ENCODE measurements around the gene PARD3.

Gene PARD3

GRCh38 chr10:34219753-34220548 lies 595.1 kb downstream of the PARD3 start:
- no peaks in the 10 kb centered on the region for H3K9me3 ChIP-seq (ENCODE audit: control insufficient read depth, low read length)
- H3K79me2 ChIP-seq, result no peaks in the 10 kb centered on the region
- H3K9ac ChIP-seq, result no peak overlapping the region
- no peak overlapping the region for H2AFZ ChIP-seq
- H3K27ac ChIP-seq, result no peak overlapping the region
- H3K4me3 ChIP-seq (ENCODE audit: low read depth, low read length), result no peak overlapping the region
- H3K4me1 ChIP-seq, result no peaks in the 10 kb centered on the region
- no peak overlapping the region for H3K4me2 ChIP-seq (ENCODE audit: low read length)
- no peaks in the 10 kb centered on the region for H3K36me3 ChIP-seq (ENCODE audit: control insufficient read depth, insufficient read depth, low read length)
- TF ChIP-seq CTCF (IDR thresholded peaks at IDR 0.05), result no peak
- no peaks in the 10 kb centered on the region for H3K27me3 ChIP-seq (ENCODE audit: control insufficient read depth, insufficient read depth, low read length)

- H3K4me3 ChIP-seq (ENCODE audit: low read depth, low read length), result no peak overlapping the region
- no peak overlapping the region for H3K4me2 ChIP-seq (ENCODE audit: low read length)
- no peaks in the 10 kb centered on the region for H3K9me3 ChIP-seq (ENCODE audit: control insufficient read depth, low read length)
- H3K27ac ChIP-seq, result no peak overlapping the region
- no peak for TF ChIP-seq CTCF (IDR thresholded peaks at IDR 0.05)
- H3K9ac ChIP-seq, result no peak overlapping the region
- H3K4me1 ChIP-seq, result no peaks in the 10 kb centered on the region
- H2AFZ ChIP-seq, result no peak overlapping the region
- no peaks in the 10 kb centered on the region for H3K36me3 ChIP-seq (ENCODE audit: control insufficient read depth, insufficient read depth, low read length)
- H3K79me2 ChIP-seq, result no peaks in the 10 kb centered on the region
- H3K27me3 ChIP-seq (ENCODE audit: control insufficient read depth, insufficient read depth, low read length), result no peaks in the 10 kb centered on the region
Observed at GRCh38 chr10:34217524-34217923, 597.6 kb downstream of the PARD3 start.

DNA sequence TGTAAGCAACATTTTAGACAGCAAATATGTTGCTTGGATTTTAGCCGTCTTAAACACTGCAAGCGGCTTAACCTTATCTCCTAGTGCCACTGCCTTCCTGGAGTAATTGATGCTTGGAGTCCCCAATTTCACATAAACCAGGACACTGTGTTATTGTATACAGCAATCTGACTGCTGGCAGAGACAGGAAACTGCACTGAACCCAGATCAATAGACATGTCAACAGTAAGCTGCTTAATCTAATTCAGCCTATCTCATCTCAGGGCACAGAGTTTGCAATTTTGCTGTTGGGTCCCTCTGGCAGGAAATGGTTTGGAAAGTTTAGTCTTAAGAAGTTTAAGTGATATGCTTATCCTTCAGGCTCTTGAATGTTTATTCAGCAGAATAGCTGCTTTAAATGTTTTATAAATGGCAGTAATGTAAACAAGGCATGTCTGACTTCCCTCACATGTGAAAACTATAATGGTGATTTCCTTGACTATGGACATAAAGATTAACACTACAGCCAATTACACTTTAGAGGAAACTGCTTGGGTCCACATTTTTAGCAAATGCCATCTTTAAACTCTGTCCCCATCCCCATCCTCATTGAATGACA lies 598.6 kb downstream of the PARD3 start:
- H3K9ac ChIP-seq, result no peak overlapping the region
- H3K79me2 ChIP-seq, result no peaks in the 10 kb centered on the region
- no peaks in the 10 kb centered on the region for H3K9me3 ChIP-seq (ENCODE audit: control insufficient read depth, low read length)
- H3K4me3 ChIP-seq (ENCODE audit: low read depth, low read length), result no peak overlapping the region
- no peaks in the 10 kb centered on the region for H3K4me1 ChIP-seq
- no peak overlapping the region for H3K4me2 ChIP-seq (ENCODE audit: low read length)
- H3K36me3 ChIP-seq (ENCODE audit: control insufficient read depth, insufficient read depth, low read length), result no peaks in the 10 kb centered on the region
- no peaks in the 10 kb centered on the region for H3K27me3 ChIP-seq (ENCODE audit: control insufficient read depth, insufficient read depth, low read length)
- no peak for TF ChIP-seq CTCF (IDR thresholded peaks at IDR 0.05)
- no peak overlapping the region for H2AFZ ChIP-seq
- H3K27ac ChIP-seq, result no peak overlapping the region

DNA sequence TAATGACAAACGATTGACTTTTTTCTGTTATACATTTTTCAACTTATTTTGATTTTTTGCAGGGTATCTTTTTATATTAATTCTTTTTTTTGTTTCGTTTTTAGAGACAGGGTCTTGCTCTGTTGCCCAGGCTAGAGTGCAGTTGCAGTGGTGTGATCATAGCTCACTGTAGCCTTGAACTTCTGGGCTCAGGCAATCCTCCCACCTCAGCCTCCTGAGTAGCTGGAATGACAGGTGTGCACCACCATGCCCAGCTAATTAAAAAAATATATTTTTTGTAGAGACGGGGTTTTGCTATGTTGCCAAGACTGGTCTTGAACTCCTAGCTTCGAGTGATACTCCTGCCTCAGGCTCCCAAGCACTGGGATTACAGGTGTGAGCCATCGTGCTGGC lies 601.3 kb downstream of the PARD3 start:
- H3K79me2 ChIP-seq, result no peaks in the 10 kb centered on the region
- no peaks in the 10 kb centered on the region for H3K36me3 ChIP-seq (ENCODE audit: control insufficient read depth, insufficient read depth, low read length)
- no peak for TF ChIP-seq CTCF (IDR thresholded peaks at IDR 0.05)
- H3K4me1 ChIP-seq, result no peaks in the 10 kb centered on the region
- no peak overlapping the region for H3K9ac ChIP-seq
- H3K27me3 ChIP-seq (ENCODE audit: control insufficient read depth, insufficient read depth, low read length), result no peaks in the 10 kb centered on the region
- no peak overlapping the region for H3K4me3 ChIP-seq (ENCODE audit: low read depth, low read length)
- H2AFZ ChIP-seq, result no peak overlapping the region
- no peak overlapping the region for H3K27ac ChIP-seq
- H3K4me2 ChIP-seq (ENCODE audit: low read length), result no peak overlapping the region
- no peaks in the 10 kb centered on the region for H3K9me3 ChIP-seq (ENCODE audit: control insufficient read depth, low read length)

Measured in parathyroid adenoma (tissue), 2 donors.